GM12878 (cell line): ENCODE data around the gene ACSF3. TPM values are rescaled to one million over a fixed set of nuclear protein-coding genes. Genes with fewer than 3 reads are reported as not detected.

Experiments
- ATF7 ChIP-seq: fragments of 450-650 bp; IDR thresholded peaks from 2 replicates; pipeline ENCODE4 v1.6.1; 2016; ENCODE audit warnings: low read depth, mild to moderate bottlenecking
- EZH2 ChIP-seq: IDR thresholded peaks from 2 replicates; pipeline ENCODE4 v1.6.1; 2012; ENCODE audit warnings: low read depth, mild to moderate bottlenecking, control low read depth, inconsistent platforms, low read length, borderline replicate concordance; ENCODE audit not compliant: control insufficient read depth
- FOXK2 ChIP-seq: fragments of 450-650 bp; IDR thresholded peaks from 2 replicates; pipeline ENCODE4 v1.6.1; 2017; ENCODE audit warnings: mild to moderate bottlenecking, moderate library complexity
- GATAD2B ChIP-seq: fragments of 450-650 bp; conservative IDR thresholded peaks from 2 replicates; pipeline ENCODE4 v1.6.1; 2017; ENCODE audit warnings: low read depth, mild to moderate bottlenecking, moderate library complexity
- HCFC1 ChIP-seq: fragments of 150-350 bp; IDR thresholded peaks from 2 replicates; pipeline ENCODE4 v1.6.1; 2014; ENCODE audit warnings: low read length
- HDGF ChIP-seq: fragments of 450-650 bp; IDR thresholded peaks from 2 replicates; pipeline ENCODE4 v1.6.1; 2016; ENCODE audit warnings: antibody characterized with exemption
- IKZF1 ChIP-seq: fragments of 450-650 bp; conservative IDR thresholded peaks from 2 replicates; pipeline ENCODE4 v1.6.1; 2017; ENCODE audit warnings: antibody characterized with exemption, mild to moderate bottlenecking
- LARP7 ChIP-seq: fragments of 450-650 bp; IDR thresholded peaks from 2 replicates; pipeline ENCODE4 v1.6.1; 2017; ENCODE audit warnings: mild to moderate bottlenecking
- NBN ChIP-seq: fragments of 450-650 bp; IDR thresholded peaks from 2 replicates; pipeline ENCODE4 v1.6.1; 2016
- NFXL1 ChIP-seq: fragments of 450-650 bp; IDR thresholded peaks from 2 replicates; pipeline ENCODE4 v1.6.1; 2017; ENCODE audit warnings: antibody characterized with exemption, mild to moderate bottlenecking, borderline replicate concordance
- NRF1 ChIP-seq: conservative IDR thresholded peaks from 2 replicates; pipeline ENCODE4 v1.6.1; 2011; ENCODE audit warnings: mild to moderate bottlenecking, low read depth, low read length, improper control_type of control experiment
- PAX8 ChIP-seq: fragments of 450-650 bp; IDR thresholded peaks from 2 replicates; pipeline ENCODE4 v1.6.1; 2017; ENCODE audit warnings: mild to moderate bottlenecking, moderate library complexity
- POLR2AphosphoS5 ChIP-seq: IDR thresholded peaks from 2 replicates; pipeline ENCODE4 v1.6.1; 2011; ENCODE audit warnings: mild to moderate bottlenecking, low read length, inconsistent platforms
- SMAD5 ChIP-seq: IDR thresholded peaks from 2 replicates; pipeline ENCODE4 v1.6.1; 2016; ENCODE audit warnings: antibody characterized with exemption, low read depth
- SREBF2 ChIP-seq: IDR thresholded peaks from 2 replicates; pipeline ENCODE4 v1.6.1; 2012; ENCODE audit warnings: mild to moderate bottlenecking, low read length
- TCF7 ChIP-seq: IDR thresholded peaks from 2 replicates; pipeline ENCODE4 v1.6.1; 2014; ENCODE audit warnings: antibody characterized with exemption, borderline replicate concordance
- YBX1 ChIP-seq: fragments of 450-650 bp; IDR thresholded peaks from 2 replicates; pipeline ENCODE4 v1.6.1; 2016; ENCODE audit warnings: antibody characterized with exemption
- ZNF207 ChIP-seq: fragments of 450-650 bp; IDR thresholded peaks from 2 replicates; pipeline ENCODE4 v1.6.1; 2014; ENCODE audit warnings: antibody characterized with exemption, mild to moderate bottlenecking, borderline replicate concordance
- ZNF384 ChIP-seq: IDR thresholded peaks from 2 replicates; pipeline ENCODE4 v1.6.1; 2012; ENCODE audit warnings: low read depth, mild to moderate bottlenecking, low read length, improper control_type of control experiment, borderline replicate concordance
- ZZZ3 ChIP-seq: IDR thresholded peaks from 2 replicates; pipeline ENCODE4 v1.6.1; 2011; ENCODE audit warnings: low read depth; ENCODE audit not compliant: control insufficient read depth, insufficient read length
- polyA plus RNA-seq, 11 experiments: library from polyadenylated mRNA; depleted of rRNA in 4 of 11; unstranded in 6 of 11; stranded (reverse) in 5 of 11; fragments of >200 nt; fragmentation: Nextera tagmentation in 4 of 11; fragmentation: Illumina TruSeq in 1 of 11; extraction: Ambion mirVana in 4 of 11; extraction: Trizol in 1 of 11; gene quantifications; 1 replicate in 1 of 11; 2 replicates in 10 of 11; pipeline versions ENCODE4 v1.2.1 to v1.2.3, GENCODE V29; 2011 to 2016; ENCODE audit warnings: inconsistent platforms in 2 of 11, missing spikeins in 2 of 11, low read depth in 1 of 11
- total RNA-seq, 4 experiments: library from RNA; depleted of rRNA in 3 of 4; stranded (reverse); fragments of >200 nt in 3 of 4; fragmentation: Illumina TruSeq in 1 of 4; extraction: Trizol in 1 of 4; gene quantifications; 2 replicates each; pipeline versions ENCODE4 v1.2.1 to v1.2.3, GENCODE V29; 2013 to 2021
- TF ChIP-seq, protein P1 (sequence below): IDR thresholded peaks from 2 replicates; pipeline ENCODE4 v1.6.1; 2012; ENCODE audit warnings: low read depth, low read length, improper control_type of control experiment
- TF ChIP-seq, protein P2 (sequence below): fragments of 450-650 bp; IDR thresholded peaks from 2 replicates; pipeline ENCODE4 v1.6.1; 2017; ENCODE audit warnings: mild to moderate bottlenecking, moderate library complexity
- TF ChIP-seq, protein P3 (sequence below): fragments of 450-650 bp; IDR thresholded peaks from 2 replicates; pipeline ENCODE4 v1.6.1; 2017; ENCODE audit warnings: mild to moderate bottlenecking

ACSF3 gene
- total and polyA plus RNA-seq, 10 of the 15 experiments (the other 5 are each of a cell fraction or from before 2014, with no cell fraction given), result 1.0 to 44.4 (median 25.8) TPM

DNA sequence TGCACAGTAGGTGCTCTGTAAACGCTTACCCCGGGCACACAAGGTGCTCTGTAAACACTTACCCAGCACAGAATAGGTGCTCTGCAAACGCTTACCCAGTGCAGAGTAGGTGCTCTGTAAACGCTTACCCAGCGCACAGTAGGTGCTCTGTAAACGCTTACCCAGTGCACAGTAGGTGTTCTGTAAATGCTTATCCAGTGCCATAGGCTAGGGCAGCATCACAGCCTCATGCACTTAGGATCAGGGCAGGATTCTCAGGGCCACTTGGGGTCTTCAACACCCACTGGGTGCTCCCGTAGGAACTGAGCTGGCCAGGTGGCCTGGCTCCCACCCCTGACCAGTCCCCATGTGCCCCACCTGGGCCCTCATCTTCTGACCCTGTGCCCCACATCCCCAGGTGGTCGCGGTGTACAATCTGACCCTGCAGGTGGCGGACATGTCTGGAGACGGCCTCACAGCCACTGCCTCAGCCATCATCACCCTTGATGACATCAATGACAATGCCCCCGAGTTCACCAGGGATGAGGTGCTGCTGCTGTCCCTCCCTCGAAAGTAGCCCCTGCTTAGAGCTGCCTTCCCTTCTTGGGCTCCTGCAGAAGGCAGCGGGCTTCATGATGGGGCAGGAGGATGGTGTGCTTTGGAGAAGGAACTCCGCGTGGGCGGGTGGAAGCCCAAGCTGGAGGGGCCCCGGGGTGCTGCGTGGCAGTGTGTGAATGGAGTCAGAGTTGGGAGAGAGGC, 93.5 kb downstream of the ACSF3 start (continued):
- TF ChIP-seq, protein P1, sequence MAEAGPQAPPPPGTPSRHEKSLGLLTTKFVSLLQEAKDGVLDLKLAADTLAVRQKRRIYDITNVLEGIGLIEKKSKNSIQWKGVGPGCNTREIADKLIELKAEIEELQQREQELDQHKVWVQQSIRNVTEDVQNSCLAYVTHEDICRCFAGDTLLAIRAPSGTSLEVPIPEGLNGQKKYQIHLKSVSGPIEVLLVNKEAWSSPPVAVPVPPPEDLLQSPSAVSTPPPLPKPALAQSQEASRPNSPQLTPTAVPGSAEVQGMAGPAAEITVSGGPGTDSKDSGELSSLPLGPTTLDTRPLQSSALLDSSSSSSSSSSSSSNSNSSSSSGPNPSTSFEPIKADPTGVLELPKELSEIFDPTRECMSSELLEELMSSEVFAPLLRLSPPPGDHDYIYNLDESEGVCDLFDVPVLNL, result no peak
- TF ChIP-seq, protein P2, sequence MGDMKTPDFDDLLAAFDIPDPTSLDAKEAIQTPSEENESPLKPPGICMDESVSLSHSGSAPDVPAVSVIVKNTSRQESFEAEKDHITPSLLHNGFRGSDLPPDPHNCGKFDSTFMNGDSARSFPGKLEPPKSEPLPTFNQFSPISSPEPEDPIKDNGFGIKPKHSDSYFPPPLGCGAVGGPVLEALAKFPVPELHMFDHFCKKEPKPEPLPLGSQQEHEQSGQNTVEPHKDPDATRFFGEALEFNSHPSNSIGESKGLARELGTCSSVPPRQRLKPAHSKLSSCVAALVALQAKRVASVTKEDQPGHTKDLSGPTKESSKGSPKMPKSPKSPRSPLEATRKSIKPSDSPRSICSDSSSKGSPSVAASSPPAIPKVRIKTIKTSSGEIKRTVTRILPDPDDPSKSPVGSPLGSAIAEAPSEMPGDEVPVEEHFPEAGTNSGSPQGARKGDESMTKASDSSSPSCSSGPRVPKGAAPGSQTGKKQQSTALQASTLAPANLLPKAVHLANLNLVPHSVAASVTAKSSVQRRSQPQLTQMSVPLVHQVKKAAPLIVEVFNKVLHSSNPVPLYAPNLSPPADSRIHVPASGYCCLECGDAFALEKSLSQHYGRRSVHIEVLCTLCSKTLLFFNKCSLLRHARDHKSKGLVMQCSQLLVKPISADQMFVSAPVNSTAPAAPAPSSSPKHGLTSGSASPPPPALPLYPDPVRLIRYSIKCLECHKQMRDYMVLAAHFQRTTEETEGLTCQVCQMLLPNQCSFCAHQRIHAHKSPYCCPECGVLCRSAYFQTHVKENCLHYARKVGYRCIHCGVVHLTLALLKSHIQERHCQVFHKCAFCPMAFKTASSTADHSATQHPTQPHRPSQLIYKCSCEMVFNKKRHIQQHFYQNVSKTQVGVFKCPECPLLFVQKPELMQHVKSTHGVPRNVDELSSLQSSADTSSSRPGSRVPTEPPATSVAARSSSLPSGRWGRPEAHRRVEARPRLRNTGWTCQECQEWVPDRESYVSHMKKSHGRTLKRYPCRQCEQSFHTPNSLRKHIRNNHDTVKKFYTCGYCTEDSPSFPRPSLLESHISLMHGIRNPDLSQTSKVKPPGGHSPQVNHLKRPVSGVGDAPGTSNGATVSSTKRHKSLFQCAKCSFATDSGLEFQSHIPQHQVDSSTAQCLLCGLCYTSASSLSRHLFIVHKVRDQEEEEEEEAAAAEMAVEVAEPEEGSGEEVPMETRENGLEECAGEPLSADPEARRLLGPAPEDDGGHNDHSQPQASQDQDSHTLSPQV, result no peak
- TF ChIP-seq GATAD2B (no peak; the same call in 1 of the 2 replicates), HCFC1 (no peak), PAX8 (no peak), NFXL1 (no peak), EZH2 (no peak), YBX1 (no peak), NBN (no peak), HDGF (no peak), ZNF207 (no peak), SREBF2 (no peak), ZZZ3 (no peak), IKZF1 (peak; percentile 25; the same call in 1 of the 2 replicates), FOXK2 (0 out of 2 replicates have a peak, but pooled peaks have one; percentile 17), TCF7 (no peak), SMAD5 (no peak), ZNF384 (no peak), ATF7 (no peak), POLR2AphosphoS5 (no peak), LARP7 (no peak), NRF1 (no peak)
- TF ChIP-seq, protein P3, sequence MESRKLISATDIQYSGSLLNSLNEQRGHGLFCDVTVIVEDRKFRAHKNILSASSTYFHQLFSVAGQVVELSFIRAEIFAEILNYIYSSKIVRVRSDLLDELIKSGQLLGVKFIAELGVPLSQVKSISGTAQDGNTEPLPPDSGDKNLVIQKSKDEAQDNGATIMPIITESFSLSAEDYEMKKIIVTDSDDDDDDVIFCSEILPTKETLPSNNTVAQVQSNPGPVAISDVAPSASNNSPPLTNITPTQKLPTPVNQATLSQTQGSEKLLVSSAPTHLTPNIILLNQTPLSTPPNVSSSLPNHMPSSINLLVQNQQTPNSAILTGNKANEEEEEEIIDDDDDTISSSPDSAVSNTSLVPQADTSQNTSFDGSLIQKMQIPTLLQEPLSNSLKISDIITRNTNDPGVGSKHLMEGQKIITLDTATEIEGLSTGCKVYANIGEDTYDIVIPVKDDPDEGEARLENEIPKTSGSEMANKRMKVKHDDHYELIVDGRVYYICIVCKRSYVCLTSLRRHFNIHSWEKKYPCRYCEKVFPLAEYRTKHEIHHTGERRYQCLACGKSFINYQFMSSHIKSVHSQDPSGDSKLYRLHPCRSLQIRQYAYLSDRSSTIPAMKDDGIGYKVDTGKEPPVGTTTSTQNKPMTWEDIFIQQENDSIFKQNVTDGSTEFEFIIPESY, result peak; percentile 83; the same call in 1 of the 2 replicates
